22Rv1 (cell line): Measurements from ENCODE around the gene MCHR1.

ENCODE experiments used
- ZFX ChIP-seq: fragments of 450-650 bp; IDR thresholded peaks from 2 replicates; pipeline ENCODE4 v1.6.1; 2017; ENCODE audit warnings: antibody characterized with exemption, borderline replicate concordance
- TF ChIP-seq, protein P1 (sequence below): fragments of 450-650 bp; IDR thresholded peaks from 2 replicates; pipeline ENCODE4 v1.5.1; 2017; ENCODE audit warnings: mild to moderate bottlenecking

DNA sequence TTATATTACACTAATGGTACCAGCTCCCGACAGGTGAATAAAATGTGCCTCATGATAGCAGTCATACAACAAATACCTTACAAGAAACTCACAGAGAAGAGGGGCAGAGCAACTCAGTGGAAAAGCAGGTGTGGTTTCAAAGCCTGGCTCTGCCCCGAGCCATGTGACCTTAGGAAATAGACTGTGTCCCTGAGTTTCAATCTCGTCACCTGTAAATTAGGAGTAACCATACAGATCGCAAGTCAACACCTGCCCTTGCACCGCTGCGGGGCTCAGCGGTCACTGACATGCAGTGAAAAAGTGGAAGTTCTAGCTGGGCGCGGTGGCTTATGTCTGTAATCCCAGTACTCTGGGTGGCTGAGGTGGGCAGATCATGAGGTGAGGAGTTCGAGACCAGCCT lies 30.9 kb upstream of the MCHR1 start:
- TF ChIP-seq, protein P1, sequence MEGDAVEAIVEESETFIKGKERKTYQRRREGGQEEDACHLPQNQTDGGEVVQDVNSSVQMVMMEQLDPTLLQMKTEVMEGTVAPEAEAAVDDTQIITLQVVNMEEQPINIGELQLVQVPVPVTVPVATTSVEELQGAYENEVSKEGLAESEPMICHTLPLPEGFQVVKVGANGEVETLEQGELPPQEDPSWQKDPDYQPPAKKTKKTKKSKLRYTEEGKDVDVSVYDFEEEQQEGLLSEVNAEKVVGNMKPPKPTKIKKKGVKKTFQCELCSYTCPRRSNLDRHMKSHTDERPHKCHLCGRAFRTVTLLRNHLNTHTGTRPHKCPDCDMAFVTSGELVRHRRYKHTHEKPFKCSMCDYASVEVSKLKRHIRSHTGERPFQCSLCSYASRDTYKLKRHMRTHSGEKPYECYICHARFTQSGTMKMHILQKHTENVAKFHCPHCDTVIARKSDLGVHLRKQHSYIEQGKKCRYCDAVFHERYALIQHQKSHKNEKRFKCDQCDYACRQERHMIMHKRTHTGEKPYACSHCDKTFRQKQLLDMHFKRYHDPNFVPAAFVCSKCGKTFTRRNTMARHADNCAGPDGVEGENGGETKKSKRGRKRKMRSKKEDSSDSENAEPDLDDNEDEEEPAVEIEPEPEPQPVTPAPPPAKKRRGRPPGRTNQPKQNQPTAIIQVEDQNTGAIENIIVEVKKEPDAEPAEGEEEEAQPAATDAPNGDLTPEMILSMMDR = no peak
- no peak for TF ChIP-seq ZFX
